ENCODE measurements around the gene SBF2. TPM values are rescaled to one million over a fixed set of nuclear protein-coding genes. Genes with fewer than 3 reads are reported as not detected.
A peak's percentile ranks its signal among the peaks of the same experiment; 100 is the strongest.

The SBF2 gene
- total and polyA plus RNA-seq, 2 of the 13 experiments (the other 11 are each of a cell fraction or from before 2014, with no cell fraction given): 24.0 to 45.8 TPM

DNA sequence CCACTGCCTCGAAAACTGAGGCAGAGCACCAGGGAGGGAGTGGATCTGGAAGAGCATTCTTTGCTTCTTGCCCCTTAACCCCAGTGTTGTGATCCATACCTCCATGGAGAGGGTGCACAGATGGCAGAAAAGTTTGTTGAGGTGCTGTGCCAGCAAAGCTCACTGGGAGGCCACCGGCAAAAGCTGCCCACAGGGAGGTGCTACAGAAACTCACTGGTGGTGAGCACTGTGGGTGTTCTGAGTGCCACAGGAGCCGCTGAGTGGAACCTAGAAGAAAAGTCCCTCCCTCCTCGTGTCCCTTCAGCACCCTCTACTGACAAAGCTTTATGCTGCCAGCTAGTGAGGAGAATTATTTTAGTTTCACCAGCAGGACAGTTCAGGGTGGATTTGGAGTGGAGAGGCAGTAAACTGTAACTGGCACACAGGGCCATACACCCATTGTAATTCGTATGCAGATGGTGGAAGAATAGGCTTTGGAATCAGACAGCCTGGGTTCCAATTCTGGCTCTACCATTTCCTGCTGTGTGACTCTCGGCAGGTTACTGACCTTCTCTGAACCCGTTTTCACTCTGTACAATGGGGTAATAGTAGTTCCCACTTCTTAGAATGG is 545.6 kb downstream of the SBF2 start (continued):
- TF ChIP-seq RCOR2 (CRISPR knock-in tag; IDR thresholded peaks at IDR 0.05): peak; percentile 50; the same call in 1 of the 2 replicates
- TF ChIP-seq STAT6 (CRISPR knock-in tag; IDR thresholded peaks at IDR 0.05; ENCODE audit: borderline replicate concordance): no peak
- TF ChIP-seq CTCF (CRISPR knock-in tag; IDR thresholded peaks at IDR 0.05): peak; percentile 76
- TF ChIP-seq, protein P1, sequence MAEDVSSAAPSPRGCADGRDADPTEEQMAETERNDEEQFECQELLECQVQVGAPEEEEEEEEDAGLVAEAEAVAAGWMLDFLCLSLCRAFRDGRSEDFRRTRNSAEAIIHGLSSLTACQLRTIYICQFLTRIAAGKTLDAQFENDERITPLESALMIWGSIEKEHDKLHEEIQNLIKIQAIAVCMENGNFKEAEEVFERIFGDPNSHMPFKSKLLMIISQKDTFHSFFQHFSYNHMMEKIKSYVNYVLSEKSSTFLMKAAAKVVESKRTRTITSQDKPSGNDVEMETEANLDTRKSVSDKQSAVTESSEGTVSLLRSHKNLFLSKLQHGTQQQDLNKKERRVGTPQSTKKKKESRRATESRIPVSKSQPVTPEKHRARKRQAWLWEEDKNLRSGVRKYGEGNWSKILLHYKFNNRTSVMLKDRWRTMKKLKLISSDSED (CRISPR knock-in tag; IDR thresholded peaks at IDR 0.05): no peak
- TF ChIP-seq ZNF75D (CRISPR knock-in tag; IDR thresholded peaks at IDR 0.05; ENCODE audit: borderline replicate concordance): no peak
- no peak for TF ChIP-seq GPBP1L1 (CRISPR knock-in tag; IDR thresholded peaks at IDR 0.05)
- no peak for TF ChIP-seq ZNF496 (CRISPR knock-in tag; IDR thresholded peaks at IDR 0.05; ENCODE audit: insufficient replicate concordance)
- TF ChIP-seq CCAR2 (optimal IDR thresholded peaks at IDR 0.05; ENCODE audit: low read depth, low read length): no peak
- no peak for TF ChIP-seq ZBTB21 (CRISPR knock-in tag; IDR thresholded peaks at IDR 0.05)
- no peak for TF ChIP-seq ZFYVE20 (CRISPR knock-in tag; IDR thresholded peaks at IDR 0.05; ENCODE audit: borderline replicate concordance, low read depth)
- no peak for TF ChIP-seq SMAD9 (CRISPR knock-in tag; IDR thresholded peaks at IDR 0.05)
- TF ChIP-seq HMGXB3 (CRISPR knock-in tag; IDR thresholded peaks at IDR 0.05; ENCODE audit: borderline replicate concordance): no peak
- no peak for TF ChIP-seq GABPA (IDR thresholded peaks at IDR 0.05; ENCODE audit: low read depth, low read length)
- TF ChIP-seq GABPA (CRISPR knock-in tag; IDR thresholded peaks at IDR 0.05; ENCODE audit: low read depth): no peak
- TF ChIP-seq GATAD2A (CRISPR knock-in tag; IDR thresholded peaks at IDR 0.05): peak; percentile 41; the same call in 1 of the 2 replicates
- TF ChIP-seq ZNF792 (CRISPR knock-in tag; IDR thresholded peaks at IDR 0.05): no peak
- TF ChIP-seq MTA1 (CRISPR knock-in tag; IDR thresholded peaks at IDR 0.05; ENCODE audit: borderline replicate concordance): no peak
